Stimulated activated naive CD8-positive, alpha-beta T cell treated with anti-CD3 and anti-CD28 coated beads, Interleukin-15, Interleukin-2, amounts not matched to agents 100 ng/mL and 50 ng/mL, for 24 hours (primary cell): ENCODE data around the gene HMGXB4.

ENCODE experiments used
- H3K27ac Mint-ChIP-seq: one replicate; pipeline ENCODE4 v1.8.0; 2021; ENCODE audit warnings: mild to moderate bottlenecking, mixed read lengths
- H3K27me3 Mint-ChIP-seq: one replicate; pipeline ENCODE4 v1.8.0; 2021; ENCODE audit warnings: mixed read lengths
- H3K36me3 Mint-ChIP-seq: one replicate; pipeline ENCODE4 v1.8.0; 2021; ENCODE audit warnings: low read depth, mixed read lengths
- H3K4me1 Mint-ChIP-seq: one replicate; pipeline ENCODE4 v1.8.0; 2021; ENCODE audit warnings: low read depth, mixed read lengths
- H3K4me3 Mint-ChIP-seq: one replicate; pipeline ENCODE4 v1.8.0; 2021; ENCODE audit warnings: mild to moderate bottlenecking, mixed read lengths
- H3K9me3 Mint-ChIP-seq: one replicate; pipeline ENCODE4 v1.8.0; 2021; ENCODE audit warnings: mixed read lengths

HMGXB4 gene

DNA sequence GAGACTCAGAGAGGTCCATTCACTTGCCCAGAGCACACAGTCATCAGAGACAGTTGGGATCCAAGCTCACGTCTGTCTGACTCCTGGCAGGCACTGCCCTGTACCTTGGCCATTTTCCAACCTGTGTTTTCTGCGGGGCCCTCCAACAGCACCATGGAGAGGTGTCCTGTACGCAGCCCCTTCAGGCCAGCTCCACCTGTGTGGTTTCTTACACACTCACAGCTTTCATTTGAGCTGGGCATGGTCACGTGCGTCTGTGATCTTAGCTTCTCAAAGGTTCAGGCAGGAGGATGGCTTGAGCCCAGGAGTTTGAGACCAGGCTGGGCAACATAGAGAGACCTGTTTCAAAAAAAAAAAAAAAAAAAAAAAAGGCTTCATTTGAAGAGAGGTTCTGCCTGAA is 66.8 kb downstream of the HMGXB4 start:
- H3K4me3 Mint-ChIP-seq: no peak overlapping the region
- H3K27ac Mint-ChIP-seq: no peak overlapping the region
- no peaks in the 10 kb centered on the region for H3K9me3 Mint-ChIP-seq
- H3K4me1 Mint-ChIP-seq: peaks cover 5% of the 10 kb centered on the region
- H3K27me3 Mint-ChIP-seq: no peaks in the 10 kb centered on the region
- H3K36me3 Mint-ChIP-seq: peaks cover 16% of the 10 kb centered on the region

GRCh38 chr22:35324762-35325161 is 67.5 kb downstream of the HMGXB4 start:
- Mint-ChIP-seq H3K36me3 (peaks cover 16% of the 10 kb centered on the region), H3K27me3 (no peaks in the 10 kb centered on the region), H3K4me3 (no peak overlapping the region), H3K4me1 (peaks cover 12% of the 10 kb centered on the region), H3K9me3 (no peaks in the 10 kb centered on the region), H3K27ac (no peak overlapping the region)

DNA sequence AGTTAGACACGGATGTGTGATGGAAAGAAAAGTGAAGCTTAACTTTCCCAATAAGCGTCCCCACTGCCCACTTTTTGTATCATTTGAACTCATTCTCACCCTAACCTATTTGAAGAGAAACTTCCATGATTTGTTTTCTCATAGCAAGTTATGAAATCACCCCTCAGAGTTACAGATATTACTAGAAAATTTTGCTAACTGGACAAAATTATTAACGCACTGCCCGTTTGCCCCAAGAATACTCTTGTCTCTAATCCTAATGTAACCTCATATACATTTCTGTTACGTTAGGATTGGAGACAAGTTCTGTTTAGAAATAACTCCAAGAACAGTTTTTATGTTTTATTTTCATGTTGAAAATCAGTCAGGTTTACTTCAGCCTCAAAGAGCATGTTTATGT is 67.9 kb downstream of the HMGXB4 start:
- H3K27ac Mint-ChIP-seq: no peak overlapping the region
- peaks cover 18% of the 10 kb centered on the region for H3K36me3 Mint-ChIP-seq
- H3K9me3 Mint-ChIP-seq: no peaks in the 10 kb centered on the region
- no peaks in the 10 kb centered on the region for H3K27me3 Mint-ChIP-seq
- no peak overlapping the region for H3K4me3 Mint-ChIP-seq
- peaks cover 17% of the 10 kb centered on the region for H3K4me1 Mint-ChIP-seq

DNA sequence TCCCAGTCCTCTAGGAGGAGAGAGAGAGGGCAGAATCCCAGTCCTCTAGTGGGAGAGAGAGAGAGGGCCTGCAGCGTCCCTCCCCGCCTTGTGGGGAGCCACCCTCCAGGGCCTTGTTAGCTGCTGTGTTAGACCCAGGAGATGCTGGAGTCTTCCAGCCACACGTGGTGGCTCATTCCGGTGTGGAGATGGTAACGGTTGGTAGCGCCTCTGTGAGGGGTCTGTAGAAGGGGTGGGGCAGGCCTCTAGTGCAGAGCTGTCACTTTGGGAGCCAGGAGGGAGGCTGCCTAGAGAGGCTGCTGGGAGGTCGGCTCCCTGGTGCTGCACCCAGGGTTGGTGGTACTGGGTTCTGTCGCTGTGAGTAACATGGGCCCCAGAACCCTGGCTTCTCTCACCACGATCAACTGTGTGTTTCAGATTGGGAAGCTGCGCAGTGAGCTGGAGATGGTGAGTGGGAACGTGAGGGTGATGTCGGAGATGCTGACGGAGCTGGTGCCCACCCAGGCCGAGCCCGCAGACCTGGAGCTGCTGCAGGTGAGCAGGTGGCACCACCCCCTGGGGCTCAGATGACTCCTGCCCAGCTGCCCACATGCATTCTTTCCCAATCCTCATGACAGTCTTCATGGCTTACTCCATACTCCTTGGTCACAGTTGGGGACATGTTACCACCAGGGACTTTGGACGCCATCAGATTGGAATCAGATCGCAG is 69.7 kb downstream of the HMGXB4 start:
- Mint-ChIP-seq H3K4me1 (peaks cover 29% of the 10 kb centered on the region), H3K27me3 (no peaks in the 10 kb centered on the region), H3K4me3 (no peak overlapping the region), H3K36me3 (peaks cover 19% of the 10 kb centered on the region), H3K9me3 (no peaks in the 10 kb centered on the region), H3K27ac (no peak overlapping the region)

GRCh38 chr22:35327690-35328471 is 70.6 kb downstream of the HMGXB4 start:
- H3K4me3 Mint-ChIP-seq: no peak overlapping the region
- H3K9me3 Mint-ChIP-seq: no peaks in the 10 kb centered on the region
- no peak overlapping the region for H3K27ac Mint-ChIP-seq
- no peaks in the 10 kb centered on the region for H3K27me3 Mint-ChIP-seq
- H3K36me3 Mint-ChIP-seq: peaks cover 19% of the 10 kb centered on the region
- peaks cover 29% of the 10 kb centered on the region for H3K4me1 Mint-ChIP-seq

GRCh38 chr22:35328472-35328885 is 71.2 kb downstream of the HMGXB4 start:
- Mint-ChIP-seq H3K27ac (no peak overlapping the region), H3K27me3 (no peaks in the 10 kb centered on the region), H3K4me3 (no peak overlapping the region), H3K9me3 (no peaks in the 10 kb centered on the region), H3K4me1 (peaks cover 30% of the 10 kb centered on the region), H3K36me3 (peaks cover 19% of the 10 kb centered on the region)

- Mint-ChIP-seq H3K4me1 (peaks cover 38% of the 10 kb centered on the region), H3K36me3 (peaks cover 26% of the 10 kb centered on the region), H3K27me3 (no peaks in the 10 kb centered on the region), H3K4me3 (peak overlapping the region; percentile 23), H3K27ac (no peak overlapping the region), H3K9me3 (no peaks in the 10 kb centered on the region)
Observed at GRCh38 chr22:35329114-35329847, 72.0 kb downstream of the HMGXB4 start.

- Mint-ChIP-seq H3K36me3 (peaks cover 21% of the 10 kb centered on the region), H3K4me3 (peak overlapping the region; percentile 84), H3K4me1 (peaks cover 40% of the 10 kb centered on the region), H3K27me3 (no peaks in the 10 kb centered on the region), H3K9me3 (no peaks in the 10 kb centered on the region), H3K27ac (peak overlapping the region; percentile 94)
Observed at GRCh38 chr22:35330258-35330861, 73.1 kb downstream of the HMGXB4 start.

GRCh38 chr22:35332278-35332677 is 75.0 kb downstream of the HMGXB4 start:
- H3K27me3 Mint-ChIP-seq: no peaks in the 10 kb centered on the region
- H3K36me3 Mint-ChIP-seq: peaks cover 13% of the 10 kb centered on the region
- H3K4me1 Mint-ChIP-seq: peaks cover 40% of the 10 kb centered on the region
- no peak overlapping the region for H3K4me3 Mint-ChIP-seq
- no peaks in the 10 kb centered on the region for H3K9me3 Mint-ChIP-seq
- no peak overlapping the region for H3K27ac Mint-ChIP-seq

- Mint-ChIP-seq H3K4me1 (peaks cover 39% of the 10 kb centered on the region), H3K27me3 (no peaks in the 10 kb centered on the region), H3K27ac (no peak overlapping the region), H3K36me3 (peaks cover 13% of the 10 kb centered on the region), H3K9me3 (no peaks in the 10 kb centered on the region), H3K4me3 (no peak overlapping the region)
Observed at GRCh38 chr22:35333220-35333619, 75.9 kb downstream of the HMGXB4 start.

- H3K36me3 Mint-ChIP-seq: peaks cover 13% of the 10 kb centered on the region
- H3K4me1 Mint-ChIP-seq: peaks cover 35% of the 10 kb centered on the region
- no peak overlapping the region for H3K4me3 Mint-ChIP-seq
- H3K9me3 Mint-ChIP-seq: no peaks in the 10 kb centered on the region
- H3K27me3 Mint-ChIP-seq: no peaks in the 10 kb centered on the region
- peak overlapping the region; percentile 70 for H3K27ac Mint-ChIP-seq
Observed at GRCh38 chr22:35334004-35334403, 76.7 kb downstream of the HMGXB4 start.

GRCh38 chr22:35335468-35335867 is 78.2 kb downstream of the HMGXB4 start:
- Mint-ChIP-seq H3K27me3 (no peaks in the 10 kb centered on the region), H3K4me3 (no peak overlapping the region), H3K27ac (no peak overlapping the region), H3K36me3 (peaks cover 15% of the 10 kb centered on the region), H3K9me3 (no peaks in the 10 kb centered on the region), H3K4me1 (peaks cover 21% of the 10 kb centered on the region)

DNA sequence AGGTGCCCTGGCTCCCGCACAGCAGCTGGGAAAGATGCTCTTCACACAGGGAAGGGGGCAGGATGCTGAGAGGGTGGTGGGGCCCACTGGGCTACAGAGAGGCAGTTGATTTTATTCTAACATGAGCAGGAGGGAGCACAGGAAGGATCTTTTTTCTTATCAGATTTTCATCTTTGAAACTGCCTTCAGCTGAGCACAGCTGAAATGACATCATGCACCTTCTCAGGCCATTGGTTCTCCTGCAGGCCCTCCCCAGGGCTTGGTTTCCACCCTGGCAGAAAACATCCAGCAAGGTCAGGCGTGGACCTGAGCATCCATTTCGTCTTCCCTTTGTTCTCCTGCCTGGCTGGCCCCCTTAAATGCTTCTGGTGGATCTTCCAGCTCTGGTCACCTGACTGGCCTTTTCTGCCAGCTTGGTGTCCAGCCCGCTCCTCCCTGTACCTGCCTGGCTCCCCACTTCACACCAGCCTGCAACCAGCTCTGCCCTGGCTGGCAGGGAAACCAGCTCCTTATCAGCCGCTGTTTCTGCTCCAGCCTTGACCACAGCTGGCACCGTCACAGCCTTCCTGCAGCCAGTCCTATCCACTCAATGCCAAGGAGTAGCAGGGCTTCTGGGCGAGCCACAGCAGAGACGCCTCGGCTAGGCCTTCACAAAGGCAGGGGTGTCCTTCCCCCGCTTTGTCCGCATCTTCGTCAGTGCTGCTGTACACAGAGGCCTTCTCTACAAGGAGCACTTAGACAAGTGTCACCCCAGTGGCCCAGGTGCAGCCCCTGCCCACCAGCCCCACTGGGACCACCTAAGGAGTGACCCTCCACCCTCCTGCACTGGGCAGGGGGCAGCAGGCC is 78.9 kb downstream of the HMGXB4 start:
- H3K9me3 Mint-ChIP-seq: no peaks in the 10 kb centered on the region
- H3K4me3 Mint-ChIP-seq: no peak overlapping the region

DNA sequence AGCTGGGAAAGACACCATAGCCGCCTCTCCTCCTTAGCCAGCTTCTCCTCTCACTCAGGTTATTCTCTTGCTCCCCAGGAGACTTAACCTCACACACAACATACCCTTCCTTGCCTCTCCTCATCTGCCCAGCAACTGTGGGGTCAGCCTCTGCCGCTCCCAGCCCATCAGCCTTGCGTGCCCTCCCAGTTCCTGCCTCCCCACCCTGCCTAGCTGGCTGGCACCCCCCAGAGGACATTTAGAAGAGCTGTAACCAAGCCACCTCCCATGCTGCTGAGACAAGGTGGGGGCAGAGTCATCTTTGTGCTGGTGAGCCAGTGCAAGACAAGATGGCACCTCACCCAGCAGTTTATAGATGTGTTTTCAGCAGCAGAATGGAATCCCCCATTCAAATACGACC is 80.6 kb downstream of the HMGXB4 start:
- Mint-ChIP-seq H3K9me3 (no peaks in the 10 kb centered on the region), H3K27me3 (no peaks in the 10 kb centered on the region), H3K27ac (no peak overlapping the region), H3K36me3 (peaks cover 14% of the 10 kb centered on the region), H3K4me1 (peaks cover 12% of the 10 kb centered on the region), H3K4me3 (no peak overlapping the region)

More for the DNA sequence above, 78.9 kb downstream of the HMGXB4 start:
- H3K27ac Mint-ChIP-seq: no peak overlapping the region
- H3K27me3 Mint-ChIP-seq: no peaks in the 10 kb centered on the region
- peaks cover 14% of the 10 kb centered on the region for H3K36me3 Mint-ChIP-seq
- H3K4me1 Mint-ChIP-seq: peaks cover 14% of the 10 kb centered on the region
